Stimulated activated CD4-positive, alpha-beta T cell treated with anti-CD3 and anti-CD28 coated beads, Interleukin-2, amount 100 ng/mL, for 24 hours (primary cell): ENCODE data around the gene PREP.
"Not testable (repeated sequence)": the region's sequence is repeated elsewhere in the genome, so short reads cannot be mapped to it uniquely, and the experiment has no call there.

Experiments
- DNase-seq, 2 donors: peaks; one replicate each; pipeline ENCODE4 v3.0.0-alpha.2; 2020

The PREP gene

GRCh38 chr6:105259913-105260889 is 142.7 kb downstream of the PREP start:
- no peak for DNase-seq

GRCh38 chr6:105258816-105259215 is 144.1 kb downstream of the PREP start:
- DNase-seq = no peak

GRCh38 chr6:105257340-105257739 is 145.5 kb downstream of the PREP start:
- no peak for DNase-seq

GRCh38 chr6:105256619-105257018 is 146.3 kb downstream of the PREP start:
- DNase-seq = no peak

- DNase-seq = no peak
Observed at GRCh38 chr6:105253787-105254186, 149.1 kb downstream of the PREP start.

GRCh38 chr6:105251689-105252088 is 151.2 kb downstream of the PREP start:
- DNase-seq = no peak

GRCh38 chr6:105250533-105250932 is 152.3 kb downstream of the PREP start:
- DNase-seq = no peak

GRCh38 chr6:105243487-105243886 is 159.4 kb downstream of the PREP start:
- no peak for DNase-seq

- no peak for DNase-seq
Observed at GRCh38 chr6:105235155-105235554, 167.7 kb downstream of the PREP start.

GRCh38 chr6:105231771-105232170 is 171.1 kb downstream of the PREP start:
- not testable (repeated sequence) for DNase-seq
